BLaER1 treated with 17β-estradiol and CSF1 and Interleukin-3, amounts not matched to agents 10 nM and 100 nM (cell line): ENCODE results near the gene PPP2R5E.
"Not testable (repeated sequence)": the region's sequence is repeated elsewhere in the genome, so short reads cannot be mapped to it uniquely, and the experiment has no call there.

Source experiments
- H3K27ac ChIP-seq, 11 experiments: shearing (Covaris generic); formaldehyde crosslinking; 2 replicates each; pipeline ENCODE4 v1.8.1; 2022
- H3K27me3 ChIP-seq, 11 experiments: shearing (Covaris generic); formaldehyde crosslinking; 2 replicates each; pipeline ENCODE4 v1.8.1; 2022
- H3K36me3 ChIP-seq, 11 experiments: shearing (Covaris generic); formaldehyde crosslinking; 2 replicates each; pipeline ENCODE4 v1.8.1; 2022
- H3K4me1 ChIP-seq, 10 experiments: shearing (Covaris generic); formaldehyde crosslinking; 2 replicates each; pipeline ENCODE4 v1.8.1; 2022
- H3K4me2 ChIP-seq, 11 experiments: shearing (Covaris generic); formaldehyde crosslinking; 2 replicates each; pipeline ENCODE4 v1.8.1; 2022
- H3K4me3 ChIP-seq, 10 experiments: shearing (Covaris generic); formaldehyde crosslinking; 2 replicates each; pipeline ENCODE4 v1.8.1; 2022
- H3K9ac ChIP-seq, 11 experiments: shearing (Covaris generic); formaldehyde crosslinking; 2 replicates each; pipeline ENCODE4 v1.8.1; 2022
- H3K9me3 ChIP-seq, 11 experiments: shearing (Covaris generic); formaldehyde crosslinking; replicated peaks in 1 of 11; 2 replicates each; pipeline ENCODE4 v1.8.1; 2022
- H4K20me1 ChIP-seq, 11 experiments: shearing (Covaris generic); formaldehyde crosslinking; 2 replicates each; pipeline ENCODE4 v1.8.1; 2022
- Cebpa-rat ChIP-seq, 11 experiments: shearing (Covaris generic); IDR thresholded peaks; 2 replicates each; pipeline ENCODE4 v1.8.1; 2022

The PPP2R5E gene

GRCh38 chr14:63387711-63388110 lies 155.5 kb downstream of the PPP2R5E start:
- Histone ChIP-seq H3K4me2 (no peak overlapping the region), H4K20me1 (no peaks in the 10 kb centered on the region; a peak in 1 of 22 replicates), H3K27me3 (no peaks in the 10 kb centered on the region), H3K9me3 (no peaks in the 10 kb centered on the region), H3K9ac (no peak overlapping the region), H3K27ac (no peak overlapping the region), H3K4me3 (no peak overlapping the region), H3K36me3 (peaks cover 80 to 100% (median 95%) of the 10 kb centered on the region in 11 experiments), H3K4me1 (peaks cover 0 to 11% (median 0%) of the 10 kb centered on the region in 10 experiments; a peak in 7 of 20 replicates)
- TF ChIP-seq Cebpa-rat (IDR thresholded peaks at IDR 0.05), result no peak

GRCh38 chr14:63383776-63384367 lies 159.3 kb downstream of the PPP2R5E start:
- Histone ChIP-seq H4K20me1 (no peaks in the 10 kb centered on the region; a peak in 1 of 22 replicates), H3K27ac (no peak overlapping the region), H3K36me3 (peaks cover 92 to 100% (median 96%) of the 10 kb centered on the region in 11 experiments), H3K4me1 (peaks cover 0 to 11% (median 0%) of the 10 kb centered on the region in 10 experiments; a peak in 7 of 20 replicates), H3K4me2 (peak overlapping the region in 2 of 11 experiments; percentile 17 to 33; a peak in 3 of 22 replicates), H3K9me3 (no peaks in the 10 kb centered on the region; a peak in 2 of 22 replicates), H3K9ac (no peak overlapping the region), H3K27me3 (no peaks in the 10 kb centered on the region), H3K4me3 (no peak overlapping the region)
- no peak for TF ChIP-seq Cebpa-rat (IDR thresholded peaks at IDR 0.05)

GRCh38 chr14:63378444-63378843 lies 164.7 kb downstream of the PPP2R5E start:
- Histone ChIP-seq H3K36me3 (peaks cover 50 to 96% (median 71%) of the 10 kb centered on the region in 11 experiments), H3K9ac (no peak overlapping the region), H3K9me3 (no peaks in the 10 kb centered on the region; a peak in 2 of 22 replicates), H3K27ac (no peak overlapping the region), H4K20me1 (no peaks in the 10 kb centered on the region), H3K27me3 (no peaks in the 10 kb centered on the region), H3K4me3 (no peak overlapping the region), H3K4me1 (peaks cover 0 to 24% (median 0%) of the 10 kb centered on the region in 10 experiments; a peak in 6 of 20 replicates), H3K4me2 (no peak overlapping the region)
- TF ChIP-seq Cebpa-rat (IDR thresholded peaks at IDR 0.05), result no peak

GRCh38 chr14:63375769-63376168 lies 167.4 kb downstream of the PPP2R5E start:
- TF ChIP-seq Cebpa-rat (IDR thresholded peaks at IDR 0.05), result 0 out of 22 replicates have a peak, but pooled peaks of 1 of the 11 experiments have one; percentile 29
- Histone ChIP-seq H3K27ac (no peak overlapping the region), H3K4me2 (peak overlapping the region in 1 of 11 experiments; percentile 37; a peak in 2 of 22 replicates), H3K4me1 (peaks cover 0 to 33% (median 0%) of the 10 kb centered on the region in 10 experiments; a peak in 7 of 20 replicates), H3K27me3 (no peaks in the 10 kb centered on the region), H3K9ac (no peak overlapping the region), H4K20me1 (no peaks in the 10 kb centered on the region), H3K9me3 (peaks cover 0 to 3% (median 0%) of the 10 kb centered on the region in 11 experiments; a peak in 3 of 22 replicates), H3K36me3 (peaks cover 26 to 87% (median 54%) of the 10 kb centered on the region in 11 experiments), H3K4me3 (no peak overlapping the region)

GRCh38 chr14:63371613-63372012 lies 171.6 kb downstream of the PPP2R5E start:
- H4K20me1 ChIP-seq, H3K4me2 ChIP-seq, H3K4me3 ChIP-seq, H3K27me3 ChIP-seq, H3K27ac ChIP-seq, H3K9ac ChIP-seq: not testable (repeated sequence)
- peaks cover 0 to 13% (median 5%) of the 10 kb centered on the region in 11 experiments; a peak in 13 of 22 replicates for H3K9me3 ChIP-seq
- H3K36me3 ChIP-seq, result peaks cover 4 to 45% (median 27%) of the 10 kb centered on the region in 11 experiments; a peak in 19 of 22 replicates
- peaks cover 0 to 28% (median 0%) of the 10 kb centered on the region in 10 experiments; a peak in 7 of 20 replicates for H3K4me1 ChIP-seq

GRCh38 chr14:63371033-63371432 lies 172.1 kb downstream of the PPP2R5E start:
- H4K20me1 ChIP-seq, result no peaks in the 10 kb centered on the region
- H3K9ac ChIP-seq, result no peak overlapping the region
- peaks cover 0 to 22% (median 0%) of the 10 kb centered on the region in 10 experiments; a peak in 7 of 20 replicates for H3K4me1 ChIP-seq
- no peak for TF ChIP-seq Cebpa-rat (IDR thresholded peaks at IDR 0.05)
- H3K4me2 ChIP-seq, result no peak overlapping the region
- H3K9me3 ChIP-seq, result peaks cover 0 to 13% (median 5%) of the 10 kb centered on the region in 11 experiments; a peak in 13 of 22 replicates
- peaks cover 4 to 39% (median 23%) of the 10 kb centered on the region in 11 experiments; a peak in 18 of 22 replicates for H3K36me3 ChIP-seq
- no peak overlapping the region for H3K27ac ChIP-seq
- H3K27me3 ChIP-seq, result no peaks in the 10 kb centered on the region
- H3K4me3 ChIP-seq, result no peak overlapping the region

GRCh38 chr14:63367742-63368364 lies 175.3 kb downstream of the PPP2R5E start:
- no peak for TF ChIP-seq Cebpa-rat (IDR thresholded peaks at IDR 0.05)
- H3K27ac ChIP-seq, result no peak overlapping the region
- H3K4me1 ChIP-seq, result peaks cover 0 to 13% (median 0%) of the 10 kb centered on the region in 10 experiments; a peak in 5 of 20 replicates
- H3K36me3 ChIP-seq, result peaks cover 0 to 12% (median 6%) of the 10 kb centered on the region in 11 experiments; a peak in 13 of 22 replicates
- H3K9ac ChIP-seq, result no peak overlapping the region
- H3K27me3 ChIP-seq, result no peaks in the 10 kb centered on the region
- no peak overlapping the region for H3K4me3 ChIP-seq
- peaks cover 0 to 20% (median 10%) of the 10 kb centered on the region in 11 experiments; a peak in 16 of 22 replicates for H3K9me3 ChIP-seq
- H3K4me2 ChIP-seq, result no peak overlapping the region
- no peaks in the 10 kb centered on the region for H4K20me1 ChIP-seq

GRCh38 chr14:63362389-63362819 lies 180.8 kb downstream of the PPP2R5E start:
- Histone ChIP-seq H3K9ac (no peak overlapping the region), H3K9me3 (peaks cover 0 to 12% (median 5%) of the 10 kb centered on the region in 11 experiments; a peak in 5 of 22 replicates), H4K20me1 (no peaks in the 10 kb centered on the region), H3K4me2 (no peak overlapping the region), H3K36me3 (no peaks in the 10 kb centered on the region), H3K27me3 (no peaks in the 10 kb centered on the region), H3K27ac (no peak overlapping the region), H3K4me3 (no peak overlapping the region), H3K4me1 (no peaks in the 10 kb centered on the region)
- no peak for TF ChIP-seq Cebpa-rat (IDR thresholded peaks at IDR 0.05)

- TF ChIP-seq Cebpa-rat (IDR thresholded peaks at IDR 0.05), result no peak
- Histone ChIP-seq H3K9me3 (peaks cover 0 to 12% (median 5%) of the 10 kb centered on the region in 11 experiments; a peak in 5 of 22 replicates), H3K4me3 (no peak overlapping the region), H4K20me1 (no peaks in the 10 kb centered on the region), H3K4me2 (no peak overlapping the region), H3K9ac (no peak overlapping the region), H3K27me3 (no peaks in the 10 kb centered on the region), H3K36me3 (no peaks in the 10 kb centered on the region), H3K4me1 (no peaks in the 10 kb centered on the region), H3K27ac (no peak overlapping the region)
Observed at GRCh38 chr14:63361790-63362189, 181.4 kb downstream of the PPP2R5E start.
